Kidney glomerular epithelial cell (primary cell): ENCODE measurements around the gene CALCOCO1.
A peak's percentile ranks its signal among the peaks of the same experiment; 100 is the strongest.
"Not testable (repeated sequence)": the region's sequence is repeated elsewhere in the genome, so short reads cannot be mapped to it uniquely, and the experiment has no call there.

Experiments
- DNase-seq: peaks from one replicate; lab custom pipeline; 2025; lab: John Stamatoyannopoulos, UW

CALCOCO1 gene

GRCh38 chr12:53696655-53697331, 30.5 kb downstream of the CALCOCO1 start:
- DNase-seq: no peak

GRCh38 chr12:53696285-53696654, 31.0 kb downstream of the CALCOCO1 start:
- DNase-seq: peak; percentile 89

- DNase-seq: peak; percentile 65
Measured at GRCh38 chr12:53695152-53696145, 31.8 kb downstream of the CALCOCO1 start.

GRCh38 chr12:53694756-53695151, 32.5 kb downstream of the CALCOCO1 start:
- DNase-seq: no peak

GRCh38 chr12:53688134-53688533, 39.1 kb downstream of the CALCOCO1 start:
- no peak for DNase-seq

GRCh38 chr12:53686436-53686835, 40.8 kb downstream of the CALCOCO1 start:
- no peak for DNase-seq

GRCh38 chr12:53684654-53685220, 42.5 kb downstream of the CALCOCO1 start:
- DNase-seq: no peak

GRCh38 chr12:53683983-53684382, 43.3 kb downstream of the CALCOCO1 start:
- DNase-seq: no peak

GRCh38 chr12:53683494-53683893, 43.8 kb downstream of the CALCOCO1 start:
- DNase-seq: no peak

GRCh38 chr12:53680061-53680460, 47.2 kb downstream of the CALCOCO1 start:
- DNase-seq: not testable (repeated sequence)

GRCh38 chr12:53677800-53678148, 49.5 kb downstream of the CALCOCO1 start:
- no peak for DNase-seq

- no peak for DNase-seq
Measured at GRCh38 chr12:53677016-53677799, 50.0 kb downstream of the CALCOCO1 start.

- no peak for DNase-seq
Measured at GRCh38 chr12:53676656-53677015, 50.6 kb downstream of the CALCOCO1 start.

GRCh38 chr12:53675701-53676607, 51.3 kb downstream of the CALCOCO1 start, which contains the start of gene ATP5MC2:
Gene ATP5MC2 (minus strand): TSS chr12:53676083. CDS start chr12:53672614, 3,469 bp downstream.
- peak; percentile 97 for DNase-seq

GRCh38 chr12:53674977-53675700, 52.1 kb downstream of the CALCOCO1 start:
- DNase-seq: no peak

GRCh38 chr12:53670971-53671370, 56.3 kb downstream of the CALCOCO1 start:
- DNase-seq: no peak

GRCh38 chr12:53670308-53670707, 56.9 kb downstream of the CALCOCO1 start:
- DNase-seq: no peak

- DNase-seq: no peak
Measured at GRCh38 chr12:53667080-53667479, 60.2 kb downstream of the CALCOCO1 start.

GRCh38 chr12:53664936-53665335, 62.3 kb downstream of the CALCOCO1 start:
- no peak for DNase-seq

GRCh38 chr12:53664191-53664590, 63.1 kb downstream of the CALCOCO1 start:
- DNase-seq: no peak
